Stimulated activated naive CD4-positive, alpha-beta T cell (primary cell): ENCODE data around the gene ZDHHC14.

Source experiments
- DNase-seq, 6 experiments: peaks; one replicate each; lab custom pipeline; 2025; lab: John Stamatoyannopoulos, UW

The ZDHHC14 gene

GRCh38 chr6:157625111-157625510 lies 244.1 kb downstream of the ZDHHC14 start:
- no peak for DNase-seq

- DNase-seq = no peak
Measured at GRCh38 chr6:157625764-157626163, 244.8 kb downstream of the ZDHHC14 start.

- no peak for DNase-seq
Measured at GRCh38 chr6:157627195-157627966, 246.4 kb downstream of the ZDHHC14 start.

GRCh38 chr6:157628463-157628862 lies 247.5 kb downstream of the ZDHHC14 start:
- DNase-seq = no peak

GRCh38 chr6:157629220-157629619 lies 248.2 kb downstream of the ZDHHC14 start:
- no peak for DNase-seq

GRCh38 chr6:157630463-157631080 lies 249.6 kb downstream of the ZDHHC14 start:
- no peak for DNase-seq

- no peak for DNase-seq
Measured at GRCh38 chr6:157631412-157631811, 250.4 kb downstream of the ZDHHC14 start.

GRCh38 chr6:157631838-157632614 lies 251.0 kb downstream of the ZDHHC14 start:
- DNase-seq = no peak

GRCh38 chr6:157632821-157633220 lies 251.8 kb downstream of the ZDHHC14 start:
- DNase-seq = no peak

GRCh38 chr6:157634546-157634945 lies 253.6 kb downstream of the ZDHHC14 start:
- DNase-seq = no peak

GRCh38 chr6:157635388-157636244 lies 254.6 kb downstream of the ZDHHC14 start:
- no peak for DNase-seq

GRCh38 chr6:157637516-157637915 lies 256.5 kb downstream of the ZDHHC14 start:
- DNase-seq = no peak

- no peak for DNase-seq
Measured at GRCh38 chr6:157637941-157638662, 257.1 kb downstream of the ZDHHC14 start.

- no peak for DNase-seq
Measured at GRCh38 chr6:157638779-157639178, 257.8 kb downstream of the ZDHHC14 start.

GRCh38 chr6:157640746-157641451 lies 259.9 kb downstream of the ZDHHC14 start:
- no peak for DNase-seq

GRCh38 chr6:157641837-157642236 lies 260.8 kb downstream of the ZDHHC14 start:
- no peak for DNase-seq

- no peak for DNase-seq
Measured at GRCh38 chr6:157642736-157643135, 261.7 kb downstream of the ZDHHC14 start.

GRCh38 chr6:157644043-157644810 lies 263.2 kb downstream of the ZDHHC14 start:
- peak in 2 of 6 experiments; percentile 4 to 6 for DNase-seq

GRCh38 chr6:157645201-157645795 lies 264.3 kb downstream of the ZDHHC14 start:
- no peak for DNase-seq
